ENCODE data around the gene KCTD1.

The KCTD1 gene

DNA sequence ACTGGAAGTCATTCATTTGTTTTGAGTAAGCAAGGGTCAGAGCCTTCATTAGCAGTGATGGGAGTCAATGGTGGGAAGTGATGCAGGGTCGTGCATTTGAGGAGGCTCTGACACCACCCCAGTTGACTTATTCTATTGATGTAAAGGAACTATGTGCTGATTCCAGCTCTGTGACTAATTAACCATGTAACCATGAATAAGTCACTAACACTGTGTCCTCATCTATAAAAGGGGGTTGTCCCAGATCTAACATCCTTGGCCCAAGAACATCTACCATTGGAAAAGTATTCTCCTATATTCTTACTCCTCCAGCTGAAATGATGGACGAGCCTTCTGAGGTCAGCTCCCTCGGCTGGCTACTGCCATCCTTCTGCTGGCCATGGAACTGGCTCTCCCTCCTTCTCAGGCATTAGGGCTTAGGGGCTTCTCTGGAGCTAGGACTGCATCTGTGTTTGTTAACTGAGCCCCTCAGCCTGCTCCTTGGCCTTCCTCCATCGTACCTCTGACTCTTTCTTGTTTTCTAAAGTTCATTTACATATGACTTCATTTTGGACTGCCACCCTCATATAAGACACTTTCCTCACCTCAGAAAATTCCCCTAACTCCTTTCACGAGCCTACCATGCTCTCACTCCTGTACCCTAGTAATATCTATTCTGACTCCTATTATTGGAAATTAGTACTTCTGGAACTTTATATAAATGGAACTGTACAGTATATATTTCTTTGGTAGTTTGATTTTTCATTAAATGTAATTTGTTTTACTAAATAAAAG lies 115.5 kb downstream of the KCTD1 start:
- Mint-ChIP-seq H3K4me3 (no peak overlapping the region), H3K27me3 (no peaks in the 10 kb centered on the region), H3K27ac (no peak overlapping the region), H3K4me1 (ENCODE audit: low read depth) (no peaks in the 10 kb centered on the region), H3K36me3 (ENCODE audit: low read depth) (no peaks in the 10 kb centered on the region), H3K9me3 (no peaks in the 10 kb centered on the region)
- no peak for DNase-seq

DNA sequence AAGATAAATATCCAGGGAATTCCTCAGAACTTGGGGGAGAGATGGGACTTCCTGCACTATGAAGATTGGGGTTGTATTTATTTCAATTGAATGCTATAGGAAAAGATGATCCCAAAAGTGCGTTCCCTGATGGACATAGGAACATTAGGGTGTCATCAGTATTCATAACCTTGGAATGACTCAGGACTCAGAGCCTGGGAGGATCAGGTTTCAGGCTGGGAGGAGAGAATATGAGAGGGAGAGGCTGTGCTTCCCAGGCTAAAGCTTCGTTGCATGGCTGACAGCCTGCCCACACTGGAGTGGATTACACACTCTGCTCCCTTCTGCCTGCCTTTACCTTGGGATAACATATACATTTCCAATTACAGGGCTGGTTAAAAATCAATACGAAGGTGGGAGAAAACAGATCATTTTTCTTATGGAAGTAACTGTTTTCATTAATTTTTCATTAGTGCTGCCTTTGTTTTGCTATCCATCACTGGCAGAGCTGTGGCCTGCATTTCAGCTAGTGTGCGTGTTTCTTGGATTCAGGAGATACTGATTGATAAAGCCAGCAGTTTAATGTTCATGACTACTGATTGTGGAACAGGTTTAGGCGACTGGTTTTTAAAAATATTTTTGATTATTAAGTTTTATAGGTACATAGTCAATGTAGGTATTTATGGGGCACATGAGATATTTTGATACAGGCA lies 118.7 kb downstream of the KCTD1 start:
- Mint-ChIP-seq H3K4me3 (no peak overlapping the region), H3K9me3 (no peaks in the 10 kb centered on the region), H3K4me1 (ENCODE audit: low read depth) (no peaks in the 10 kb centered on the region), H3K27me3 (no peaks in the 10 kb centered on the region), H3K27ac (no peak overlapping the region), H3K36me3 (ENCODE audit: low read depth) (no peaks in the 10 kb centered on the region)
- no peak for DNase-seq

DNA sequence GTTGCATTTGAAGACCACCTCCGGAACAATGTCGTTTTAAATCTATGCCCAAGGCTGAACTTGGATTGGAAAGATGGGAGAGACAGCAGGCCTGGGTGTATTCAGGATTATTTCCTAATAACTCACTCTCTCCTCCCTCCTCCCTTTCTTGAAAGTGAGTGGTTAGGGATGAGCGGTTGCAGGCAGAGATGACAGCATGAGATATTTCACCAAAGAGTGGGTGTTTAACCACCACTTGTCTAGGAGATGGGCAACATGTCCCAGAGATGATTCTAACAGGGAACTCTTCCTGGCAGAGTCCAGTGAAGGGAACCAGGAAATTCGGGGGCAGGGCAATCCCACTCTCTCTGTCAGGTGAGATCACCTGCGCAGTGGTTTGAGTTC lies 123.2 kb downstream of the KCTD1 start:
- H3K36me3 Mint-ChIP-seq (ENCODE audit: low read depth), result no peaks in the 10 kb centered on the region
- H3K4me1 Mint-ChIP-seq (ENCODE audit: low read depth), result no peaks in the 10 kb centered on the region
- no peaks in the 10 kb centered on the region for H3K27me3 Mint-ChIP-seq
- no peaks in the 10 kb centered on the region for H3K9me3 Mint-ChIP-seq
- DNase-seq, result no peak
- no peak overlapping the region for H3K27ac Mint-ChIP-seq
- no peak overlapping the region for H3K4me3 Mint-ChIP-seq

DNA sequence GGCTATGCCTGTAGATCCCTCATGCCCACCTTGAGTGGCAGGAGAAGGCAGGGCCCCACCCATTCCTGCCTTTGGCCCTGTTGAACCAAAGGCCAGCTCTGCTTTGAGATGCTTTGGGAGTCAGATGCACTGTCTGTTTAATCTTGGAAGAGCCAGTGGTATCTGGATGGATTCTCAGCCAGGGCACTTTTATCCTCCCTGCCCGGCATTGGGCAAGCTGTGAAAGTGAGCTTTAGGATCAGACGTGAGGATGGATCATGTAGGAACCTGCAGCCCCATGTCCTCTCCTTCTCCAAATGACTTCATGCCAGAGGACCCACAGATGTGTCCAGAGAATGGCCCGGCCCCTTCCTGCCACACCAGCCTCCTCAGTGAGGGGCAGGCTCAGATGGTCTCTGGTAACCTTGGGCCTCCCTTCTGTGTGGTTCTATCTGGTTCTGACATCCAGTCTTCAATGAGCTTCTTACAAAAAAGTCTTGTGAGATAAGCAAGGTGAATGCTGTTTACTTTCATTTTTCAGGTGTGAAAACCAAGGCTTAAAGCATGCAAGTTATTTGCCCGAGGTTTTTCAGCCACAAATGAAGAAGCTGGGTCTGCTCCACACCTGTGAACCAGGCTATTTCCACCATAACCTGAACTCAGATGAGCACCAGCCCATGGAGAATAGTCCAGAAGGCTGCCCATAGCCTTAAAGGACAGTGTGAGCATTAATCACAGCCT lies 123.8 kb downstream of the KCTD1 start:
- Mint-ChIP-seq H3K4me1 (ENCODE audit: low read depth) (no peaks in the 10 kb centered on the region), H3K9me3 (no peaks in the 10 kb centered on the region), H3K4me3 (no peak overlapping the region), H3K27ac (no peak overlapping the region), H3K36me3 (ENCODE audit: low read depth) (no peaks in the 10 kb centered on the region), H3K27me3 (no peaks in the 10 kb centered on the region)
- no peak for DNase-seq

DNA sequence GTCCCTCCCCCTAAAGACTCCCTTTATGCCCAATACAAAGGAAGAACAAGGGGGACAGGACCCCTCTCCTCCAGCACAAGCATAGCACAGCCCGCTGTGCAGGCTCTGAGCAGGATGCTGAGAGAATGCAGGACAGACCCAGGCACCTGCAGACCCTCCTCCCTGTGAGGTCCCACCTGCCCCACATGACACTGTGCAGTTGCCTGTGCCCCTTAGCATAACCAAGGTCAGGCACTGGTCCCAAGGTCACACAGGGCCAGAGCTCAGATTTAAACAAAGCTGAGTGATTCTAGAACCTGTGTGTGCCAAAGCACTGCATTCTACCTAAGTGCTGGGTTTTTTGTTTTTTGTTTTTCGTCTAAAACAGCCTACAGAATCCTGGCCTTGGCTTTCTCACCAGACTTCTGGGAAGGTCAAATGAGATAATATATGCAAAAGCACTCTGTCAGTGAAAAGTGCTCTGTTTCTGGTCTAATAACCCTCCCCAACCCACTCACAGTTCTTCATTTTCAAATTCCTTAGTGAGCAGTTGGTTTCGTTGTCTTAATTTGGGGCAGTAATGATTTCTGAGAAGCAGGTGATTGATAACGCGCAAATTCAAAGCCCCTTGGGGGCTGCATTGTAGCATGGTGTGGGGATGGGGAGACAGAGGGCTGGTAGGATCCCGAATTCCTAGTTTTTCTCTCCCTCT lies 125.7 kb downstream of the KCTD1 start:
- no peak for DNase-seq
- Mint-ChIP-seq H3K4me1 (ENCODE audit: low read depth) (no peaks in the 10 kb centered on the region), H3K27me3 (no peaks in the 10 kb centered on the region), H3K4me3 (no peak overlapping the region), H3K36me3 (ENCODE audit: low read depth) (no peaks in the 10 kb centered on the region), H3K9me3 (no peaks in the 10 kb centered on the region), H3K27ac (no peak overlapping the region)

DNA sequence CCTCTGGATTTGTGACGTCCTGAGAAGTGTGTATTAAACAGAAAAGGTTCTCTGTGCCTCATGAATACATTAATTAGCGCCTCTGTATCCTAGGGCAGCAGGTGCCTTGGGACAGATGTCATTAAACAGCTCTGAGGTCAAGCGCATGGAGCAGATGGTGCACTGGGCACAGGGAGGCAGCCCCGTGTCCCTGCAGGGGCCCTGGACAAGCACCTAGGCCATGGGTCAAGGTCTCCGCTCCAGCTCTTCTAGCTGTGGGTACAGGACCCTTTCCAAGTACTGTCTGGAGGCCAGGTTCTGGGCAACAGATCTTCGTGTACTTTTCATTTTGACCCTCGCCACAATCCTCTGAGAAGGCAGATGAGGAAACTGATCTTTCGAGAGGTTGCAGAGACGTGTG lies 126.4 kb downstream of the KCTD1 start:
- no peaks in the 10 kb centered on the region for H3K27me3 Mint-ChIP-seq
- H3K4me1 Mint-ChIP-seq (ENCODE audit: low read depth), result no peaks in the 10 kb centered on the region
- no peak for DNase-seq
- H3K36me3 Mint-ChIP-seq (ENCODE audit: low read depth), result no peaks in the 10 kb centered on the region
- H3K27ac Mint-ChIP-seq, result no peak overlapping the region
- H3K9me3 Mint-ChIP-seq, result no peaks in the 10 kb centered on the region
- H3K4me3 Mint-ChIP-seq, result no peak overlapping the region

DNA sequence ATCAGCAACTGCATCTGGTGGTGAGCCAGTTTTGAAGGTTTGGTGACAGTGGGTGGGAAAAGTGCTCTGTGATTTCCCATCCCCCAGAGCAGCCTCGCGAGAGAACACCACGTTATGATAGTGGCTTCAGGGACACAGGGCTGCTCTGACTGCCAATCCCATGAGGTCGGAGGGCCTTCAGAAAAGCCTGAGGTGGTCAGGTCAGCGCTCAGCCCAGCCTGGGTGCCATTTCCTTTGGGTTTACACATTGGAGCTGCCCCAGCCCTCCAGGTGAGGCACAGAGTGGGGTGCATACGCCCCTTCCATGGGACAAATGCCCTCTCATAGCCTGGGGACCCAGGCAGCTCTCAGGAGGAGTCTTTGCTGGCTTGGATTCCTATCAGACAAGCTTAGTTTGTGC lies 126.8 kb downstream of the KCTD1 start:
- Mint-ChIP-seq H3K4me3 (no peak overlapping the region), H3K9me3 (no peaks in the 10 kb centered on the region), H3K27me3 (no peaks in the 10 kb centered on the region), H3K27ac (no peak overlapping the region), H3K4me1 (ENCODE audit: low read depth) (no peaks in the 10 kb centered on the region), H3K36me3 (ENCODE audit: low read depth) (no peaks in the 10 kb centered on the region)
- DNase-seq, result no peak

DNA sequence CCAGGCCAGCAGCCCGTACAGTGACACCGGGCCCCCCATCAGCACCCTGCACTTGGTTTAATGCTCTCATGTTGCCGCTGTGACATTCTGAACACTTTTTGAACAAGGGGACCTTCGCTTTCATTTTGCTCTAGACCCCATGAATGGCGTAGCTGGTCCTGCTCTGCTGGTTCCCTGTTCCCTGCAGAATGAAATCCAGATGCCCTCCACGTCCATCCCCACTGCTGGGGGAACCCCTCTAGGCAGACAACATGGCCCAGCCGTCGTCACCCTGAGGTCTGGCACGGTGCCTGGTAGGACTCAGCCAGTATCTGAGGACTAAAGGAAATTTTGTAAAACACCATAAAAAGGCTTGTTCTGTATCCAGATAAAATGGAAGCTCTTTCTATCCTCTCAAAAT lies 128.6 kb downstream of the KCTD1 start:
- no peak for DNase-seq
- H3K27ac Mint-ChIP-seq, result no peak overlapping the region
- H3K9me3 Mint-ChIP-seq, result no peaks in the 10 kb centered on the region
- H3K27me3 Mint-ChIP-seq, result no peaks in the 10 kb centered on the region
- no peak overlapping the region for H3K4me3 Mint-ChIP-seq
- H3K36me3 Mint-ChIP-seq (ENCODE audit: low read depth), result no peaks in the 10 kb centered on the region
- H3K4me1 Mint-ChIP-seq (ENCODE audit: low read depth), result no peaks in the 10 kb centered on the region

DNA sequence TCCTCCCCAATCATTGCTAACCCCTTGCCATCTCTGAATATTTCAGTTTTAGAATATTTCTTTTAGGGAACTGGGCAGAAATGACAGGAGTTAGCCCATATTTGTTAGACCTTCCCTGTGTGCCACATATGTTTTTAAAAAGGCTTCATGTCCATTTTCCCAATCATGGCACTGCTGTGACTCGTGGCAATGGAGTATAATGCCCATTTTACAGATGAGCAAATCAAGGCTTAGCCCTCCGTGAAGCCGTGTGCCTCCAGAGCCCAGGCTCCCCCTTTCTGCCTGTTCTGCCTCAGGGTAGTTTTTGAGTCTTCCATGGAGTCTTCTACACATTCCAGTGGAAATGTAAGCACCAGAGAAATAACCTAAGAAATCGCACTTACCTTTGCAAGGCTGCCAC lies 130.1 kb downstream of the KCTD1 start:
- no peak overlapping the region for H3K27ac Mint-ChIP-seq
- H3K27me3 Mint-ChIP-seq, result no peaks in the 10 kb centered on the region
- no peaks in the 10 kb centered on the region for H3K9me3 Mint-ChIP-seq
- no peak for DNase-seq
- H3K4me3 Mint-ChIP-seq, result no peak overlapping the region
- no peaks in the 10 kb centered on the region for H3K4me1 Mint-ChIP-seq (ENCODE audit: low read depth)
- H3K36me3 Mint-ChIP-seq (ENCODE audit: low read depth), result no peaks in the 10 kb centered on the region

DNA sequence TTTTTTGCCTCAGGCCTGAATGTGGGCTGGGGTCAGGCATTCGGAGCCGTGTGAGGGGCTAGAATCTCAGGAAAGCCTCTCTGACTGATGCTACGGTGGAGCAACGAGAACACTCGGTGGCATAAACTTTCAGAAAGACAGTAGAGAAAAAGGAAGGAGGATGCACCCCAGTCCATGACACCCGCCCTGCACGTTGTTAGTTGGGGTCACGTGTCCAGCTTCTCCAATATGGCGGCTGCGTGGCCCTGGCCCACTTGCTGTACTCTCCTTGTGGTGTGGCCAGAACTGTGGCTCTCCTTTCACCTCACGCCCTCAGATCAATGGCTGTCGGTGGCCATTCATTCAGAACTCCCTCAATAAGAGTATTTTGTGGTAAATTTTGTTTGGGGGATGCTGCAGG lies 131.2 kb downstream of the KCTD1 start:
- Mint-ChIP-seq H3K27me3 (no peaks in the 10 kb centered on the region), H3K27ac (no peak overlapping the region), H3K36me3 (ENCODE audit: low read depth) (no peaks in the 10 kb centered on the region), H3K9me3 (no peaks in the 10 kb centered on the region), H3K4me3 (no peak overlapping the region), H3K4me1 (ENCODE audit: low read depth) (no peaks in the 10 kb centered on the region)
- no peak for DNase-seq

DNA sequence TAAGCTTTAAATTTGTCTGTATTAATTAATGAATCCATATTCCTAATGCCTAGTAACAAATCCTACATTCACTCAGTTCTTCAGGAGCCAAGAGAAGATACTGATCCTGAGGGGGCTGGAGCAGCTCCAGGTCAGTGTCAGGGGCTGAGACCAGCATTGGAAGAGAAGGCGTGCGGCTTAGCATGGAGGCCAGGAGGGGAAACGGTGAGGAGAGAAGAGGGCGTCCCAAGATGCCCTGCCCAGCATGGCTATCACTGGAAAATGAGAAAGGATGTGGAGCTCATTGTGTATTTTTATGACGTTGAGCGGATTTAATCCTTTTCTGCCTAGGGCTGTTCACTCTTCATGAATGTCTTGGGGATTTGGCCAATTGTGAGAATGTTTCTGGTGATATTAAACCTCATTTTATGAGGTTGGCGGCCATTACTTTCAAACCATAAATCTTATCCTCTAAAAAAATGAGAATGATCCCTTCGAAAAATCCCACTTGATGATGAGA lies 131.7 kb downstream of the KCTD1 start:
- no peak overlapping the region for H3K4me3 Mint-ChIP-seq
- no peak overlapping the region for H3K27ac Mint-ChIP-seq
- no peaks in the 10 kb centered on the region for H3K9me3 Mint-ChIP-seq
- no peaks in the 10 kb centered on the region for H3K27me3 Mint-ChIP-seq
- no peaks in the 10 kb centered on the region for H3K4me1 Mint-ChIP-seq (ENCODE audit: low read depth)
- no peaks in the 10 kb centered on the region for H3K36me3 Mint-ChIP-seq (ENCODE audit: low read depth)
- DNase-seq, result no peak

DNA sequence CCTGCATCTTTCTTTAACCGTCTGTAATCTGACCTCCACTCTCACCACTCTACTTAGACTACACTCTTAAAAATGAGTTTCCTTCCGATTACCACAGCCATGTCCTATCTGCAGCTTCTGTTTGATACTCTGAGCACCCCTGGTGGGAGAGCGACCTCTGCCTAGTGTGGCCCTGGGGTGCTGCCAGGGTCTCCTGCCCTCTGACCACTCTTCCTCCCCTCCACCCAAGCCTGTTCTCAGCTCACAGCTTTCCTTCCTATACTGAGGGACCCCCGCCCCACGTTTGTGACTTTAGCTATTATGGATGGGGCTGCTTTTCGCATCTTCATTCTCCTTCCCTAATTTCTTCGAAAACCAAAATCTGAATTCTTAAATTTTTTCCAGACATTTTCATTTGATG lies 132.7 kb downstream of the KCTD1 start:
- H3K9me3 Mint-ChIP-seq, result no peaks in the 10 kb centered on the region
- H3K27ac Mint-ChIP-seq, result no peak overlapping the region
- H3K4me1 Mint-ChIP-seq (ENCODE audit: low read depth), result no peaks in the 10 kb centered on the region
- no peaks in the 10 kb centered on the region for H3K36me3 Mint-ChIP-seq (ENCODE audit: low read depth)
- DNase-seq, result no peak
- no peak overlapping the region for H3K4me3 Mint-ChIP-seq
- H3K27me3 Mint-ChIP-seq, result no peaks in the 10 kb centered on the region

DNA sequence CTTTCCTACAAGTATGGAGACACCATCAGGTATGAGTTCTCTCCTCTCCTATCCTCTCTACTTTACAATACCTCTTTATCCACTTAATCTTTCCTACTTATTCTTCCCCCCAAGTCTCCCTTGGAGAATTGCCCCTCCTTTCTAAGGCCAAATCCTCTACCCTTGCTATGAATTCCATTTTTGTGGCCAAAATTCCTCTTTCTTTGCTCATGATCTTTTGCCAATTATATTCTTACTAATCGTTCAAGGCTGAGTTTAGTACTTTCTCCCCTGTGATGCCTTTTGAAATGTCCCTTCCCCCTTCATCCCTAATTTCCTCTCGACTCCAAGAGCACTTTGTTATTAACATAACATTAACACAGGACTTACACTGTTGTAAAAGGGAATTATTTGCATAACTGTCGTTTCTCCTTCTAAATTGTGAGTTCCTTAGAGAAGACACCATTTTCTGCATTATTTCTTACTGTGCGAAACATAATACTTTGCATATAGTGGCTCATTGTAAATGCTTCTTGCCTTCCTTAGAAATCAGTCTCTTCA lies 133.4 kb downstream of the KCTD1 start:
- no peaks in the 10 kb centered on the region for H3K27me3 Mint-ChIP-seq
- no peaks in the 10 kb centered on the region for H3K9me3 Mint-ChIP-seq
- no peak overlapping the region for H3K4me3 Mint-ChIP-seq
- no peaks in the 10 kb centered on the region for H3K36me3 Mint-ChIP-seq (ENCODE audit: low read depth)
- no peak for DNase-seq
- H3K27ac Mint-ChIP-seq, result no peak overlapping the region
- H3K4me1 Mint-ChIP-seq (ENCODE audit: low read depth), result no peaks in the 10 kb centered on the region

DNA sequence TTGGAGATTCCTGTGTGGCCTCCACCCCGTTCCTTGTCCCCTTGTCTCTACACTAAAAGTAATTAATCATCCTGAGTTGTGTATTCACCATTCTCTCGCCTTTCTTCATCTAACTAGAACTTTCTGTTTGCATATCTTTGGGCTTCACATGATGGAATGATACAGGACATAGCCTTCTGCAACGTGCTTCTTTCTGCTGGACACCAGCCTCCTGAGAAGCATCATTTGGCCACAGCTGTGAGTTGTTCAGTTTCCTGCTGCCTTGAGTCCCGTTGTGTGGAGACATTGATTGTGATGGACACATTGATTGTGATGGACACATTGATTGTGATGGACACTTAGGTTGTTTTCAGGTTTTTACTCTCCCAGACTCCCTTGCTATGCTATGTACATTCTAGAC lies 139.3 kb downstream of the KCTD1 start:
- H3K4me1 Mint-ChIP-seq (ENCODE audit: low read depth), result no peaks in the 10 kb centered on the region
- H3K27ac Mint-ChIP-seq, result no peak overlapping the region
- H3K36me3 Mint-ChIP-seq (ENCODE audit: low read depth), result no peaks in the 10 kb centered on the region
- H3K27me3 Mint-ChIP-seq, result no peaks in the 10 kb centered on the region
- DNase-seq, result no peak
- H3K4me3 Mint-ChIP-seq, result no peak overlapping the region
- H3K9me3 Mint-ChIP-seq, result no peaks in the 10 kb centered on the region
